Measurements from ENCODE around the gene INSIG1. TPM values are rescaled to one million over a fixed set of nuclear protein-coding genes. Genes with fewer than 3 reads are reported as not detected.

Gene INSIG1
- total and polyA plus RNA-seq, 2 of the 4 experiments (the other 2 are of a cell fraction), result 19.0 to 26.0 TPM

GRCh38 chr7:155287284-155287935, 10.3 kb upstream of the INSIG1 start:
- Histone ChIP-seq H2AFZ (replicated peaks; ENCODE audit: low read length, poor library complexity) (no peak overlapping the region), H4K8ac (ENCODE audit: low read depth in 2 of 2, low read length in 2 of 2) (no peak overlapping the region), H2AK5ac (ENCODE audit: low read depth, low read length) (no peak overlapping the region), H2BK120ac (ENCODE audit: low read depth, low read length) (no peak overlapping the region), H3K14ac (replicated peaks; ENCODE audit: low read depth, low read length) (no peak overlapping the region), H3K36me3 (ENCODE audit: control insufficient read depth, insufficient read depth, low read length) (no peaks in the 10 kb centered on the region), H4K20me1 (ENCODE audit: insufficient read depth, low read length) (no peaks in the 10 kb centered on the region), H4K91ac (ENCODE audit: insufficient read depth, low read depth, low read length) (no peak overlapping the region), H3K27me3 (ENCODE audit: control insufficient read depth, insufficient read depth, low read length) (peaks cover 9% of the 10 kb centered on the region), H3K9me1 (ENCODE audit: insufficient read depth, low read length) (peaks cover 7% of the 10 kb centered on the region; the same call in 1 of the 2 replicates), H4K5ac (ENCODE audit: low read depth, low read length) (no peak overlapping the region), H3K4me3 (ENCODE audit: insufficient read depth, low read depth, low read length) (no peak overlapping the region), H2BK20ac (ENCODE audit: low read depth, low read length) (no peak overlapping the region), H3K18ac (ENCODE audit: low read depth, low read length) (no peak overlapping the region), H3K9ac (ENCODE audit: low read depth, low read length) (no peak overlapping the region), H2AK9ac (replicated peaks; ENCODE audit: low read depth, low read length, poor library complexity) (no peak overlapping the region), H2BK15ac (ENCODE audit: low read depth, low read length) (no peak overlapping the region), H2BK5ac (ENCODE audit: low read depth, low read length, poor library complexity, severe bottlenecking) (no peak overlapping the region), H3K4ac (ENCODE audit: low read depth, low read length) (no peak overlapping the region), H3K79me1 (ENCODE audit: low read depth in 1 of 2, low read length in 2 of 2) (no peaks in the 10 kb centered on the region), H3K9me3 (ENCODE audit: control insufficient read depth, insufficient read depth, low read length) (no peaks in the 10 kb centered on the region), H3K23ac (ENCODE audit: low read depth, low read length) (no peak overlapping the region), H3K27ac (ENCODE audit: insufficient read depth, low read length) (no peak overlapping the region), H3K56ac (ENCODE audit: extremely low read depth, insufficient read depth, low read length) (no peak overlapping the region), H3K4me1 (ENCODE audit: control insufficient read depth, insufficient read depth, low read length) (no peaks in the 10 kb centered on the region; the same call in 1 of the 2 replicates), H3K4me2 (ENCODE audit: low read depth, low read length) (no peak overlapping the region)
- no peak for TF ChIP-seq CHD1 (IDR thresholded peaks at IDR 0.05; ENCODE audit: low read depth, low read length)
- TF ChIP-seq BHLHE40 (IDR thresholded peaks at IDR 0.05; ENCODE audit: low read depth, low read length), result no peak
- no peak for TF ChIP-seq POLR2A (IDR thresholded peaks at IDR 0.05; ENCODE audit: low read depth, low read length)
- TF ChIP-seq MXI1 (IDR thresholded peaks at IDR 0.05; ENCODE audit: borderline replicate concordance, low read depth, low read length), result no peak
- TF ChIP-seq, protein P1, sequence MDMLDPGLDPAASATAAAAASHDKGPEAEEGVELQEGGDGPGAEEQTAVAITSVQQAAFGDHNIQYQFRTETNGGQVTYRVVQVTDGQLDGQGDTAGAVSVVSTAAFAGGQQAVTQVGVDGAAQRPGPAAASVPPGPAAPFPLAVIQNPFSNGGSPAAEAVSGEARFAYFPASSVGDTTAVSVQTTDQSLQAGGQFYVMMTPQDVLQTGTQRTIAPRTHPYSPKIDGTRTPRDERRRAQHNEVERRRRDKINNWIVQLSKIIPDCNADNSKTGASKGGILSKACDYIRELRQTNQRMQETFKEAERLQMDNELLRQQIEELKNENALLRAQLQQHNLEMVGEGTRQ (IDR thresholded peaks at IDR 0.05; ENCODE audit: low read depth, low read length), result no peak
- TF ChIP-seq RCOR1 (IDR thresholded peaks at IDR 0.05; ENCODE audit: insufficient replicate concordance, low read length), result no peak
- no peak for TF ChIP-seq NFE2L2 (IDR thresholded peaks at IDR 0.05; ENCODE audit: low read depth, low read length)
- no peak for TF ChIP-seq MAFK (IDR thresholded peaks at IDR 0.05; ENCODE audit: low read depth, low read length)
- TF ChIP-seq MAZ (IDR thresholded peaks at IDR 0.05; ENCODE audit: borderline replicate concordance, low read depth, low read length), result no peak
- no peak for TF ChIP-seq FOS (IDR thresholded peaks at IDR 0.05; ENCODE audit: low read depth, low read length)
- TF ChIP-seq, protein P2, sequence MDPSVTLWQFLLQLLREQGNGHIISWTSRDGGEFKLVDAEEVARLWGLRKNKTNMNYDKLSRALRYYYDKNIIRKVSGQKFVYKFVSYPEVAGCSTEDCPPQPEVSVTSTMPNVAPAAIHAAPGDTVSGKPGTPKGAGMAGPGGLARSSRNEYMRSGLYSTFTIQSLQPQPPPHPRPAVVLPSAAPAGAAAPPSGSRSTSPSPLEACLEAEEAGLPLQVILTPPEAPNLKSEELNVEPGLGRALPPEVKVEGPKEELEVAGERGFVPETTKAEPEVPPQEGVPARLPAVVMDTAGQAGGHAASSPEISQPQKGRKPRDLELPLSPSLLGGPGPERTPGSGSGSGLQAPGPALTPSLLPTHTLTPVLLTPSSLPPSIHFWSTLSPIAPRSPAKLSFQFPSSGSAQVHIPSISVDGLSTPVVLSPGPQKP (IDR thresholded peaks at IDR 0.05; ENCODE audit: borderline replicate concordance, low read depth, low read length), result no peak
- no peak for TF ChIP-seq RFX5 (IDR thresholded peaks at IDR 0.05; ENCODE audit: low read depth, low read length)
- TF ChIP-seq CEBPB (IDR thresholded peaks at IDR 0.05; ENCODE audit: low read depth, low read length), result no peak
- CTCF ChIA-PET, result no interaction called here
- DNase-seq (no peak), ATAC-seq (ENCODE audit: low read depth) (no peak)
- 87% methylated on average over 8 of the region's 26 CpGs; no CpG with 5 or more reads in 1 of the 2 experiments for WGBS, 2 experiments (ENCODE audit: extremely low coverage in 2 of 2, insufficient read length in 1 of 2)
- in situ Hi-C loops (cut with MboI; ENCODE audit: low sequenced_read_pairs) (no loop called here), intact Hi-C loops (cut with micrococcal nuclease) (no loop called here), dilution Hi-C loops (cut with HindIII; ENCODE audit: low sequenced_read_pairs, unreplicated experiment) (no loop called here)
- POLR2A ChIA-PET (ENCODE audit: unreplicated experiment), result no interaction called here
- no TSS peak for BruUV-seq (replicated peaks)

All from IMR-90 (cell line).